Astrocyte of the cerebellum (primary cell): ENCODE data around the gene RAB25.

Source experiments
- DNase-seq: peaks from one replicate; pipeline ENCODE4 v3.0.0-alpha.2; 2011; ENCODE audit warnings: low read depth
- H3K4me3 ChIP-seq: 2 replicates; pipeline ENCODE4 v1.5.1; 2011; ENCODE audit warnings: mild to moderate bottlenecking, low read depth, low read length, moderate library complexity
- CTCF ChIP-seq: IDR thresholded peaks from 2 replicates; pipeline ENCODE4 v1.5.1; 2012; ENCODE audit warnings: low read length, low read depth, moderate library complexity, mild to moderate bottlenecking; ENCODE audit errors: missing control alignments
- in situ Hi-C: cut with HindIII; loops from 2 replicates; pipeline ENCODE4 v1.10.0; 2017; ENCODE audit warnings: low sequenced_read_pairs

Gene RAB25

GRCh38 chr1:156117414-156118176 is 56.6 kb downstream of the RAB25 start:
- TF ChIP-seq CTCF = no peak
- H3K4me3 ChIP-seq = peak overlapping the region; percentile 100
- in situ Hi-C loops = no loop called here
- no peak for DNase-seq

- in situ Hi-C loops = no loop called here
- H3K4me3 ChIP-seq = peak overlapping the region; percentile 100
- no peak for TF ChIP-seq CTCF
- no peak for DNase-seq
These were observed 57.4 kb downstream of the RAB25 start for GRCh38 chr1:156118177-156118868.

GRCh38 chr1:156119503-156120209 is 58.7 kb downstream of the RAB25 start:
- H3K4me3 ChIP-seq = peak overlapping the region; percentile 15
- no peak for TF ChIP-seq CTCF
- DNase-seq = no peak
- in situ Hi-C loops = no loop called here
